H9 (cell line): ENCODE results near the gene TRAF3. TPM values are rescaled to one million over a fixed set of nuclear protein-coding genes. Genes with fewer than 3 reads are reported as not detected.
"Not testable (repeated sequence)": the region's sequence is repeated elsewhere in the genome, so short reads cannot be mapped to it uniquely, and the experiment has no call there.

Experiments used
- DNase-seq: peaks from one replicate; pipeline ENCODE4 v3.0.0-alpha.2; 2017
- H2AFZ ChIP-seq: one replicate; pipeline ENCODE4 v1.6.1; 2013; ENCODE audit warnings: mild to moderate bottlenecking, low read length, control low read depth, moderate library complexity
- H2AK5ac ChIP-seq: 2 replicates; pipeline ENCODE4 v1.6.1; 2013; ENCODE audit warnings: low read length, control low read depth, mixed read lengths; ENCODE audit not compliant: insufficient read length
- H2BK120ac ChIP-seq: one replicate; pipeline ENCODE4 v1.6.1; 2013; ENCODE audit warnings: low read depth, mild to moderate bottlenecking, low read length, control low read depth, inconsistent platforms; ENCODE audit not compliant: poor library complexity, severe bottlenecking
- H2BK12ac ChIP-seq: 2 replicates; pipeline ENCODE4 v1.6.1; 2013; ENCODE audit warnings: low read length, control low read depth, mixed read lengths, low read depth; ENCODE audit not compliant: insufficient read length
- H2BK15ac ChIP-seq: 2 replicates; pipeline ENCODE4 v1.6.1; 2013; ENCODE audit warnings: low read depth, low read length, control low read depth
- H2BK20ac ChIP-seq: one replicate; pipeline ENCODE4 v1.6.1; 2013; ENCODE audit warnings: low read depth, mild to moderate bottlenecking, low read length, control low read depth, inconsistent platforms; ENCODE audit not compliant: poor library complexity, severe bottlenecking
- H2BK5ac ChIP-seq: 2 replicates; pipeline ENCODE4 v1.6.1; 2013; ENCODE audit warnings: low read length, control low read depth, mixed read lengths; ENCODE audit not compliant: insufficient read length
- H3K14ac ChIP-seq: 2 replicates; pipeline ENCODE4 v1.6.1; 2013; ENCODE audit warnings: low read length, control low read depth; ENCODE audit not compliant: insufficient read depth
- H3K18ac ChIP-seq: 2 replicates; pipeline ENCODE4 v1.6.1; 2013; ENCODE audit warnings: low read depth, mild to moderate bottlenecking, mixed read lengths, low read length, control low read depth; ENCODE audit not compliant: insufficient read length
- H3K23ac ChIP-seq: 2 replicates; pipeline ENCODE4 v1.6.1; 2013; ENCODE audit warnings: low read length, control low read depth, mixed read lengths, low read depth; ENCODE audit not compliant: insufficient read length
- H3K23me2 ChIP-seq: 2 replicates; pipeline ENCODE4 v1.6.1; 2013; ENCODE audit warnings: low read depth, mild to moderate bottlenecking, mixed read lengths, low read length, control low read depth; ENCODE audit not compliant: insufficient read length, poor library complexity, severe bottlenecking
- H3K27ac ChIP-seq: 2 replicates; pipeline ENCODE4 v1.5.1; 2013; ENCODE audit warnings: low read length, control low read depth, mixed read lengths, low read depth; ENCODE audit not compliant: insufficient read length
- H3K27me3 ChIP-seq: 2 replicates; pipeline ENCODE4 v1.6.1; 2013; ENCODE audit warnings: low read length, control low read depth, inconsistent platforms; ENCODE audit not compliant: insufficient read depth
- H3K4ac ChIP-seq: 2 replicates; pipeline ENCODE4 v1.6.1; 2013; ENCODE audit warnings: low read depth, mild to moderate bottlenecking, control low read depth, inconsistent platforms, low read length, moderate library complexity
- H3K4me1 ChIP-seq: 2 replicates; pipeline ENCODE4 v1.6.1; 2013; ENCODE audit warnings: low read length, control low read depth, inconsistent platforms; ENCODE audit not compliant: insufficient read depth
- H3K4me2 ChIP-seq: 2 replicates; pipeline ENCODE4 v1.6.1; 2013; ENCODE audit warnings: low read length, control low read depth, mixed read lengths; ENCODE audit not compliant: insufficient read length, insufficient read depth
- H3K56ac ChIP-seq: 2 replicates; pipeline ENCODE4 v1.6.1; 2013; ENCODE audit warnings: low read depth, mild to moderate bottlenecking, mixed read lengths, low read length, control low read depth; ENCODE audit not compliant: insufficient read length
- H3K79me1 ChIP-seq: 2 replicates; pipeline ENCODE4 v1.6.1; 2013; ENCODE audit warnings: low read depth, mild to moderate bottlenecking, moderate library complexity, low read length, control low read depth, inconsistent platforms; ENCODE audit not compliant: insufficient read depth, poor library complexity, severe bottlenecking
- H3K79me2 ChIP-seq: 2 replicates; pipeline ENCODE4 v1.6.1; 2013; ENCODE audit warnings: low read length, control low read depth, inconsistent platforms; ENCODE audit not compliant: insufficient read depth
- H3K9ac ChIP-seq: 2 replicates; pipeline ENCODE4 v1.6.1; 2013; ENCODE audit warnings: low read length, control low read depth, mixed read lengths; ENCODE audit not compliant: insufficient read length; ENCODE audit errors: extremely low read depth
- H3K9me3 ChIP-seq: one replicate; pipeline ENCODE4 v1.6.1; 2013; ENCODE audit warnings: low read depth, low read length, inconsistent platforms; ENCODE audit not compliant: control insufficient read depth
- H3T11ph ChIP-seq: one replicate; pipeline ENCODE4 v1.6.1; 2013; ENCODE audit warnings: mild to moderate bottlenecking, low read length, control low read depth, inconsistent platforms
- H4K20me1 ChIP-seq: one replicate; pipeline ENCODE4 v1.6.1; 2013; ENCODE audit not compliant: control insufficient read depth, insufficient read length, insufficient read depth
- H4K5ac ChIP-seq: 2 replicates; pipeline ENCODE4 v1.6.1; 2013; ENCODE audit warnings: low read depth, mild to moderate bottlenecking, mixed read lengths, low read length, control low read depth; ENCODE audit not compliant: insufficient read length
- H4K8ac ChIP-seq: replicated peaks from 2 replicates; pipeline ENCODE4 v1.6.1; 2013; ENCODE audit warnings: low read length, control low read depth, mixed read lengths, low read depth; ENCODE audit not compliant: insufficient read length
- H4K91ac ChIP-seq: 2 replicates; pipeline ENCODE4 v1.6.1; 2013; ENCODE audit warnings: low read depth, mild to moderate bottlenecking, moderate library complexity, mixed read lengths, low read length, control low read depth; ENCODE audit not compliant: insufficient read length
- H3K27ac Mint-ChIP-seq, 3 experiments: 2 replicates in 2 of 3; 3 replicates in 1 of 3; pipeline ENCODE4 v1.8.0; 2020 to 2021; ENCODE audit warnings: mixed read lengths in 3 of 3, mild to moderate bottlenecking in 1 of 3, moderate library complexity in 1 of 3
- H3K27me3 Mint-ChIP-seq: 2 replicates; pipeline ENCODE4 v1.8.0; 2021; ENCODE audit warnings: low read depth, mild to moderate bottlenecking, moderate library complexity, mixed read lengths
- H3K36me3 Mint-ChIP-seq, 3 experiments: 2 replicates in 2 of 3; 3 replicates in 1 of 3; pipeline ENCODE4 v1.8.0; 2020 to 2021; ENCODE audit warnings: low read depth in 3 of 3, mixed read lengths in 3 of 3; ENCODE audit not compliant: insufficient read depth in 1 of 3
- H3K4me1 Mint-ChIP-seq, 2 experiments: 2 replicates each; pipeline ENCODE4 v1.8.0; 2020; ENCODE audit warnings: mixed read lengths in 2 of 2
- H3K4me3 Mint-ChIP-seq, 2 experiments: 2 replicates in 1 of 2; 3 replicates in 1 of 2; pipeline ENCODE4 v1.8.0; 2020 to 2021; ENCODE audit warnings: mild to moderate bottlenecking in 2 of 2, mixed read lengths in 2 of 2, moderate library complexity in 1 of 2
- H3K9me3 Mint-ChIP-seq, 2 experiments: 2 replicates in 1 of 2; 3 replicates in 1 of 2; pipeline ENCODE4 v1.8.0; 2020; ENCODE audit warnings: mild to moderate bottlenecking in 2 of 2, mixed read lengths in 2 of 2, moderate library complexity in 1 of 2
- WGBS: extraction: QIAGEN DNeasy Blood & Tissue Kit; methylation state at CpG from one replicate; pipeline ENCODE4 v1.1.7; 2013; ENCODE audit warnings: missing lambda C conversion rate, low lambda C conversion rate, mixed read lengths; ENCODE audit not compliant: insufficient read length; ENCODE audit errors: extremely low coverage; 5-methylcytosine and 5-hydroxymethylcytosine counted together
- total RNA-seq: library from RNA; stranded (reverse); gene quantifications from 2 replicates; pipeline ENCODE4 v1.2.1, GENCODE V29; 2021
- TF ChIP-seq, protein P1 (sequence below): fragments of 200-600 bp; sonication (generic); conservative IDR thresholded peaks from 3 replicates; pipeline ENCODE4 v1.8.0; 2021; ENCODE audit warnings: antibody characterized with exemption, mild to moderate bottlenecking

TRAF3 gene
- total RNA-seq, 1 experiment from 2014 or later, result 9.6 TPM

DNA sequence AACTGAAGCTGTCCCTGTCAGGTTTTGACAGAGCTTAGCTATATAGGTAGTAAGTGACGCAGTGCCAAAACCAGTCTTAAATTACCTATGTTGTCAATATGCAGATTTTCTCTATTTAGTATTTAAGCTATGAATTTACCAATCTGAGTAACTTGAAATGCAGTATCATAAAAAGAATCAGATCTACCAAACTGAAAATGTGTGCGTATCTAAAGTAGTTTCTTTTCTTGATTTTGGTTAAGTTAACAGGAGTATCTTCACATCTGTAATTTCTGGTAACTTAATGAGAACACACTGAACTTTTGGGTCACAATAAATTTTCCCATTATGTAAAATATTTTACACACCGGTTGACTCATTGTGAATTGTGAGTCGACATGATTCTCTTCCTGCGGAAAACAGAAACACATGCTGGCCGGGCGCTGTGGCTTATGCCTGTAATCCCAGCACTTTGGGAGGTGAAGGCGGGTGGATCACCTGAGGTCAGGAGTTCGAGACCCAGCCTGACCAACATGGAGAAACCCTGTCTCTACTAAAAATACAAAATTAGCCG is 45.1 kb downstream of the TRAF3 start:
- Histone ChIP-seq H2BK5ac (no peak overlapping the region), H3K18ac (no peak overlapping the region)
- no CpG with 5 or more reads among the region's 10 CpGs for WGBS

GRCh38 chr14:102822887-102823286 is 45.6 kb downstream of the TRAF3 start:
- H3K4me3 Mint-ChIP-seq, DNase-seq, H3K18ac ChIP-seq, H4K91ac ChIP-seq, H4K8ac ChIP-seq, H3K9ac ChIP-seq, H3K79me1 ChIP-seq, H3K14ac ChIP-seq, H3T11ph ChIP-seq, H2BK15ac ChIP-seq, H4K5ac ChIP-seq, H3K23ac ChIP-seq, H2AFZ ChIP-seq, H2BK20ac ChIP-seq, H3K4ac ChIP-seq, H3K9me3 Mint-ChIP-seq, H3K79me2 ChIP-seq, H3K4me2 ChIP-seq, H4K20me1 ChIP-seq, H2BK5ac ChIP-seq, H3K27me3 Mint-ChIP-seq, H2BK12ac ChIP-seq, H2AK5ac ChIP-seq, H3K36me3 Mint-ChIP-seq, H3K56ac ChIP-seq, H3K23me2 ChIP-seq, H3K9me3 ChIP-seq, H3K27ac ChIP-seq, H3K27me3 ChIP-seq, H2BK120ac ChIP-seq: not testable (repeated sequence)
- peaks cover 40 to 41% of the 10 kb centered on the region in 2 experiments for H3K4me1 Mint-ChIP-seq
- H3K4me1 ChIP-seq, result peaks cover 13% of the 10 kb centered on the region; the same call in 1 of the 2 replicates
- no CpG with 5 or more reads among the region's 6 CpGs for WGBS
- H3K27ac Mint-ChIP-seq, result 0 out of 7 replicates have a peak overlapping the region, but pooled peaks of 1 of the 3 experiments have one; percentile 7

More for the DNA sequence above, 45.1 kb downstream of the TRAF3 start:
- Histone ChIP-seq H3K79me1 (no peaks in the 10 kb centered on the region), H3K9me3 (no peaks in the 10 kb centered on the region), H4K91ac (no peak overlapping the region), H3K27ac (no peak overlapping the region), H3K14ac (no peak overlapping the region), H3K79me2 (peaks cover 2% of the 10 kb centered on the region; the same call in 1 of the 2 replicates), H2BK12ac (no peak overlapping the region), H3T11ph (no peak overlapping the region), H2BK120ac (no peak overlapping the region), H4K5ac (no peak overlapping the region), H2BK20ac (no peak overlapping the region), H3K27me3 (no peaks in the 10 kb centered on the region), H3K4me2 (no peak overlapping the region), H4K8ac (no peak overlapping the region), H3K23me2 (no peaks in the 10 kb centered on the region), H3K4ac (no peak overlapping the region), H2AFZ (no peak overlapping the region), H3K9ac (no peak overlapping the region), H3K4me1 (peaks cover 11% of the 10 kb centered on the region; the same call in 1 of the 2 replicates), H2BK15ac (no peak overlapping the region), H3K23ac (no peak overlapping the region), H2AK5ac (no peak overlapping the region), H3K56ac (no peak overlapping the region), H4K20me1 (no peaks in the 10 kb centered on the region)
- Mint-ChIP-seq H3K27ac (no peak overlapping the region), H3K27me3 (no peaks in the 10 kb centered on the region), H3K36me3 (no peaks in the 10 kb centered on the region), H3K4me3 (no peak overlapping the region), H3K9me3 (no peaks in the 10 kb centered on the region), H3K4me1 (peaks cover 38 to 40% of the 10 kb centered on the region in 2 experiments)
- no peak for DNase-seq
- TF ChIP-seq, protein P1, sequence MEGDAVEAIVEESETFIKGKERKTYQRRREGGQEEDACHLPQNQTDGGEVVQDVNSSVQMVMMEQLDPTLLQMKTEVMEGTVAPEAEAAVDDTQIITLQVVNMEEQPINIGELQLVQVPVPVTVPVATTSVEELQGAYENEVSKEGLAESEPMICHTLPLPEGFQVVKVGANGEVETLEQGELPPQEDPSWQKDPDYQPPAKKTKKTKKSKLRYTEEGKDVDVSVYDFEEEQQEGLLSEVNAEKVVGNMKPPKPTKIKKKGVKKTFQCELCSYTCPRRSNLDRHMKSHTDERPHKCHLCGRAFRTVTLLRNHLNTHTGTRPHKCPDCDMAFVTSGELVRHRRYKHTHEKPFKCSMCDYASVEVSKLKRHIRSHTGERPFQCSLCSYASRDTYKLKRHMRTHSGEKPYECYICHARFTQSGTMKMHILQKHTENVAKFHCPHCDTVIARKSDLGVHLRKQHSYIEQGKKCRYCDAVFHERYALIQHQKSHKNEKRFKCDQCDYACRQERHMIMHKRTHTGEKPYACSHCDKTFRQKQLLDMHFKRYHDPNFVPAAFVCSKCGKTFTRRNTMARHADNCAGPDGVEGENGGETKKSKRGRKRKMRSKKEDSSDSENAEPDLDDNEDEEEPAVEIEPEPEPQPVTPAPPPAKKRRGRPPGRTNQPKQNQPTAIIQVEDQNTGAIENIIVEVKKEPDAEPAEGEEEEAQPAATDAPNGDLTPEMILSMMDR, result no peak
